ENCODE data around the gene FAM114A1.
"Not testable (repeated sequence)": the region's sequence is repeated elsewhere in the genome, so short reads cannot be mapped to it uniquely, and the experiment has no call there.

Gene FAM114A1

GRCh38 chr4:38979511-38980230 lies 112.1 kb downstream of the FAM114A1 start:
- no peak for DNase-seq

GRCh38 chr4:38980903-38981676 lies 113.5 kb downstream of the FAM114A1 start:
- DNase-seq: no peak

- no peak for DNase-seq
Observed at GRCh38 chr4:38982361-38983095, 114.9 kb downstream of the FAM114A1 start.

GRCh38 chr4:38983291-38983690 lies 115.7 kb downstream of the FAM114A1 start:
- DNase-seq: no peak

- no peak for DNase-seq
Observed at GRCh38 chr4:38983787-38984598, 116.4 kb downstream of the FAM114A1 start.

GRCh38 chr4:38985410-38986100 lies 117.9 kb downstream of the FAM114A1 start:
- DNase-seq: no peak

GRCh38 chr4:38987491-38987890 lies 119.9 kb downstream of the FAM114A1 start:
- DNase-seq: no peak

- DNase-seq: not testable (repeated sequence)
Observed at GRCh38 chr4:38988353-38988752, 120.7 kb downstream of the FAM114A1 start.

- no peak for DNase-seq
Observed at GRCh38 chr4:38989487-38989886, 121.9 kb downstream of the FAM114A1 start.

GRCh38 chr4:38990241-38990640 lies 122.6 kb downstream of the FAM114A1 start:
- no peak for DNase-seq

GRCh38 chr4:38993683-38994082 lies 126.1 kb downstream of the FAM114A1 start:
- no peak for DNase-seq

- DNase-seq: no peak
Observed at GRCh38 chr4:38994135-38994534, 126.5 kb downstream of the FAM114A1 start.

Measured in OCI-M1 (cell line).